GM18508 (cell line): Measurements from ENCODE around the gene HABP2.

Experiments
- ATAC-seq: cut with Tn5 transposase; IDR thresholded peaks from one replicate; pipeline ENCODE4 v1.9.1; 2021; ENCODE audit warnings: moderate number of reproducible peaks; ENCODE audit not compliant: insufficient read depth, unreplicated experiment

HABP2 gene

DNA sequence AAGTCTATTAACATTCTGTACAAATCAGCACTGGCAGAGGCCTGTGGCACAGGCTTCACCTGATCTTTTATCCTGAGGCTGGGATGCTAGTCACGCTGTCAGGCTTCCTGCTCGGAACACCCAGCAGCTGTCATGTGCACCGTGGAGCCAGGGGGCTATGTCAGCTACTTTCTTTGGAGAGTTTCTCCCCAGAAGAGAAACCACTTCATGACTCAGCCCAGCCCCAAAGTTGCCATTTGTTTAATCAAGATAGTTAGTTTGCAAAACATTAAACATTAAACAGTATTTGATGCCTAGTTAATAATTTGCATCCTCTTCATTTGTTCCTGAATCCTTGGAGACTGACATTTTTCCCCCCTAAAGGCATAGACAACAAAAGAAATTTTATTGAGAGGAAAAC lies at the start of gene HABP2:
Gene HABP2 (plus strand): TSS at position 353 of the 400 bp plus-strand sequence. CDS start 69 bp downstream, outside the sequence.
- ATAC-seq: no peak

DNA sequence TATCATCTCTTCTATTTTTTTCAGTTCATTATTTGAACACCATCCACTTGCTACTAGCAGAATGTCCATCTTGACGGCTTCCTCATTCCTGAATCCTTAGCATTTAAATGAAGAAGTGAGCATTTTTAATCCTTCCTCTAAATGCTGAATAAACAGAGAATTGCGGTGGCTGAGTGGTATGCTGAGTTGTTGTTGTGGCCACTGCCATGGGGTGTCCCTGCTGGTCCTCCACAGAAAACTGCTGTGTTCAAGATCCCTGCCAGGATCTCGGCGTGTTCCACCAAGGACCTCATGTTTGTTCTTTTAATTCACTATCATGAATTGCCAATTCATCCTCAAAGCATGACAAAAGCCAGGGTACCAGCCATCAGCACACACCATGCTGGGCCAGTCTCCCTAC lies 48.9 kb upstream of the HABP2 start:
- no peak for ATAC-seq

DNA sequence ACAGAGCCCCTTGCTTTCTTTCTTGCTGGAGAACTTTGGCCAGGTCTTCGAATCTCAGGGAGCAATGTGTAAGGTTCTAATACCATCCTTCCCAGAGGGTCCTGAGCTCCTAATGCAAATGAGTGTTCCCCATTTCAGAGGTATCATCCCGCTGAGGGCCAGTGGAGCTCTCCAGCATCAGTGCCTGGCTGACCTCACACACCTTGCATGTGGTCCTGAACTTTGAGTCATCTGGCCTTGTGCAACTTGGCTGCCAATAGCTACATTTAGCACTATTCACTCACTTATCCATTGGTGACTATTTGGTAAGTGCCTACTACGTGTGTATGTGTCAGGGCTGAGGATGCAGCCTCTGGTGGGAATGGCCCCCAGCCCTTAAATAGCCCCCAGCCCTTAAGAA lies 48.4 kb upstream of the HABP2 start:
- no peak for ATAC-seq

DNA sequence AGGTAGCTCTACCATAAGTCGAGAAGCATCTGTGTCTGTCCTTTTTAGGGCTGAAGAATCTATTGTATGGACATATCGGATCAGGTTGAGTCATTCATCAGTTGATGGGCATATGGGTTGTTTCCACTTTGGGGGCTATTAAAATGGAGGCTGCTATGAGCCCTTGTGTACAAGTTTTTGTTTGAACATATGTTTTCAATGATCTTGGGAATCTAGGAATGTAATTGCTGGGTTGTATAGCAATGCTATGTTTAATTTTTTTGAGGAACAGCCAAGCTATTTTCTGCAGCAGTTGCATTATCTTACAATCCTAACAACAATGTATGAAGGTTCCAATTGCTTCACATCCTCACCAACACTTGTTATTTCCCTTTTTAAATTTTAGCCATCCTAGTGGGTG lies 46.4 kb upstream of the HABP2 start:
- no peak for ATAC-seq

DNA sequence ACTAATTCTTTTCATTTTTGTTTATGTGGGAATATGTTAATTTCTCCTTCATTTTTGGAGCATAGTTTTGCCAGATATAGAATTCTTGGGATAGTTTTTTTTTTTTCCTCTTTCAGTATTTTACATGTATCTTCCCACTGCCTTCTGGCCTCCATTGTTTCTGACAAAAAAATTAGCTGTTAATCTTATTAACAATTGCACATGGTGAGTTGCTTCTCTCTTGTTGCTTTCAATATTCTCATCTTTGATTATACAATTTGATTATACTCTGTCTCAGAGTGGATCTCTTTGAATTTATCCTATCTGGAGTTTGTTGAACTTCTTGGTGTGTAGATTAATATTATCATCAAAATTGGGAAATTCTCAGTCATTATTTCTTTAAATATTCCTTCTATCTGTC lies 41.4 kb upstream of the HABP2 start:
- no peak for ATAC-seq

DNA sequence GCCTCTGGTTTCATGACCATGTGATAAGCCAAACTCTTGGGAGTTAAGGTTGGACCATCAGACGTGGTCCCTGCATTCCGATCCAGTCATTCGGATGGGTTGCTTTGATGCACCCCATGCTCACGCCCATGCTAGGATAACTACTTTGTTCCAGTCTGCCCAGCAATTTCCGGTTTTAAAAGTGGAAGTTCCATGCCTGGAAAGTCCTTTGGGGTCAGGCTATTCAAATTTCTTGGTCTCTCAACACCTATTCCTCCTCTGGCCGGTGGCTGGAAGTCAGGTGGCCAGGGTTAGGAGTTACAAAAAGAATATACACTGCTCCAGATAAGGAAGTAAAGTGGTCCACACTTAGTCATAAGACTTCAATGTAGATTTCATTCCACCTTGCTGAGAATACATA lies 37.7 kb upstream of the HABP2 start:
- no peak for ATAC-seq

DNA sequence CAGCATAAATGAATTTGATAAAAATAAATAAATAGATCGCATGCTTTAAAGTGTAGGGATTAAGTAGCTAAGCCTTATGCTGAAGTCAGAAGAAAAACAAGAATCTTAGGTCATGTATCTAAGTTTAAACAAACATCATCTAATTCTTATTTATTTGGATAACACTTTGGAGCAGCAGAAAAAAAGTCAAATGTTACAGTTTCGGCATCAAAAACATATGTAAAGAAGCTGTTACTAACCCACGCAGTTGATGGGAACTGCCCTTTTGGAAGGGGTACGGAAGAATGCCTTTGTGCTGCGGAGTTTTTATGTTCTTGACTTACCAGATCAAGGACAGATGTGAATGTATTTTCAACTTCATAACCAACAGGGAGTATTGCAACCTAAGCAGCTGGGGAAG lies 37.3 kb upstream of the HABP2 start:
- ATAC-seq: no peak

DNA sequence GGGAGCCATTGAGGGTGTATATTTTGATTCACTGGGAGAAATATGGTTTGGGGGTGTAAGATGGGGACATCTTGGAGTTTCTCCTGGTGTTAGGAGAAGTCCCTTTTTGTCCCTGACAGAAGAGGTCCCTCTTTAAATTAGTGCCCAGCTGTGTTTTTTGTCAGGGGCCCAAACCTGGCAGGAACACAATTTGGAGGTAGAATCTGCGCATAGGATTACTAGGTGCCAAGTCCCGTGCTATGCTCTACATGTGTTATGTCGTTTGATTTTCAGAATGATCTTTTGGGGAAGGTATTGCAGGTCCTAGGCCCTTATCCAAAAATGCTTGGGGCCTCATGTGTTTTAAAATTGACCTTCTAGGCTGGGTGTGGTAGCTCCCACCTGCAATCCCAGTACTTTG lies 36.8 kb upstream of the HABP2 start:
- no peak for ATAC-seq

DNA sequence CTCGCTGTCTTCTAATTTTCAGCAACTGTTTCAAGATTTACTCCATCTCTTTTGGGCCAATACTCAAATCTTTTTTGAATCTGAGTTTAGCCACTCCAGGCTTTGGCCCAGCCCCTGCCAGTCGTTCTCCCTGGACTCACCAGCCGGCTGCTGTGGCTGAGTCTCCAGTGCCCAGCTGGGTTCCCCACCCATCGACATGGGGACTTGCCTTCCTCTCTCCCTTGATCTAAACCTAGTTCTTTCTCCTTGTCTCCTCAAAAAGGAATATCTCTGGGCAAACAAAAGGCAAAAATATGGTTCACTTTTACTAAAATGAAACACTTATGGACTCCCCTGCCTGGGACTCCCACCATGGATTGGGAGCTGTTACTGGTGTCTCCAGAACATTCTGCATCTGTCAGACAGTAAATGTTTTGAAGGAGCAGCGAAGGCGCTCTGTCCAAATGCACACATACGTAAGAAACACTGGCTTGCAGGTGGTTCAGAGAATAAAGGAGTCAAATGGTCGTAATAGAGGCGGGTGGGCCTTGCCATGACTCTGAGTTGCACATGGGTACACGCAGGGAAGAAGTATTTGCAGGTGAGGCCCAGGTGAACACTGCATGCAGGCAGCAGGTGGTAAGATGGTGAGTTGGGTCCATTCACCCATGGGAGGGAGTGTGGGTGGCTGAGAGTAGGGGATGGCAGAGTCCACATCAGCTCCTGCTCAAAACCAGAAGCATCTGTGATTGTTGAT lies 35.5 kb upstream of the HABP2 start:
- no peak for ATAC-seq

DNA sequence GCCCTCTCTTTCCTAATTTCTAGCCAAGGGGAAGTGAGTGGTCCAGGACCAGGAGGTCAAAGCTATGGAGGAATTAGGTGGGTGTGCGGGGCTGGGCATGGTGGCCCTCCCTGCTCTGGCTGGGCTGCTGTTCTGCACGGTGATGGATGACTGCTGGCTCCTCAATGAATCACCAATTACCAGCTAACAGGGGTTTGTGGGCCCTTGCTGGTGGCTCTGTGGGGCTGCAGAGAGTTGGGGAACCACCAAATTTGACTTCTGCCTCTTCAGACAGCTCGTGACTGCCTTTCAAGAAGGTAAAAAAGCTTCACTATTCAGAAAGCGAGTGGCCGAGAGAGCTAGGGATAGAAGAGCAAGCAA lies 35.0 kb upstream of the HABP2 start:
- no peak for ATAC-seq

DNA sequence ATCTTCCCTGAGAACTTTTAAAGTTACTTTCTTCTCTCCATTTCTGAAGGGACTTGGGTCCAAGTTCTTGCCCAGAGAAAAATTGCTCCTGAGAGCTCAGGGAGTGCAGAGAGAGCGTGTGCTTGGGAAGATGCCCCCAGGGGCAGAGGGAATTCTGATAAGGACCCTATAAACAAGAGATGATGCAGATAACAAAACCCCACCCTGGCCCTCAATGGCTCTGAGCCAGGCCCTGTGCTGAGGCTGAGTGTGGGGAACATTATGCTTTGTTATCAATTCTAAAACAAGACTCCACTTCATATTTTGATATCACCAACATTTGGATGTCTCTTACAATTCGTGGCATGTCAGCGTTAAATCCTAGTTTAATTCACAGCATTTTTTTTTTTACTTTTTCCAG lies 34.4 kb upstream of the HABP2 start:
- no peak for ATAC-seq

DNA sequence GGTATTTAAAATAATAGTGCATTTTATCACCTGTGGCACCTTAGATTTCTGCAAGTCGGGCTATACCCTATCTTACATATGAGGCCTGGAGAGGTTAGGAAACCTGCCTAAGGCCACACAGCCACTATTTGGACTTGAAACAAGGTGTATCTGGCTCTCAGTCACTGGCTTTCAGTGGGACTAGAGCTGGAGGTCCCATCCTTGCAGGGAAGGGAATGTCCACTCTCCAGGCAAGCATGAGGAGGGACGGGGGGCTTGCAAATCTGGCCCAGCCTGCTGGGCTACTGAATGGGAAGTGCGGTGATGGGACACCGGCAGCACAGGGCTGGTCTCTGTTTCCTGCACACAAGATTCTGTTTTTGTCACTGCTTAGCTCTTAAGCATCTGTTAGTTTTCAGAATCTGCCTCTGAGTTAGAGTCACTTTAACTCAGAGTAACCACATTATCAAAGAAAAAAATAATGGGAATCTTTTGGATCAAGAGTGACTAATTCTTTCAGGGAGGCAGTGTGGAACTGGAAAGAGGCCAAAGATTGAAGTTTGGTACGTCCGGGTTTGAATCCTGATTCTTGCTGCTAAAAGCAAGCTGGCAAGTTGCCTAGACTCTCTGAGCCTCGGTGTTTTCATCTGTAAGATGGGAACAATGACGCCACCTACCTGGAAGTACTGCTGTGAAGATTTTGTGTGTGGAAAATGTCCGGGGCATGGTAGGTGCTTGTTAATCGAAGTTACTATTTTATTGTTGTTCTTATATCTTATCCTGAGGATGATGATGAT lies 33.8 kb upstream of the HABP2 start:
- ATAC-seq: no peak

DNA sequence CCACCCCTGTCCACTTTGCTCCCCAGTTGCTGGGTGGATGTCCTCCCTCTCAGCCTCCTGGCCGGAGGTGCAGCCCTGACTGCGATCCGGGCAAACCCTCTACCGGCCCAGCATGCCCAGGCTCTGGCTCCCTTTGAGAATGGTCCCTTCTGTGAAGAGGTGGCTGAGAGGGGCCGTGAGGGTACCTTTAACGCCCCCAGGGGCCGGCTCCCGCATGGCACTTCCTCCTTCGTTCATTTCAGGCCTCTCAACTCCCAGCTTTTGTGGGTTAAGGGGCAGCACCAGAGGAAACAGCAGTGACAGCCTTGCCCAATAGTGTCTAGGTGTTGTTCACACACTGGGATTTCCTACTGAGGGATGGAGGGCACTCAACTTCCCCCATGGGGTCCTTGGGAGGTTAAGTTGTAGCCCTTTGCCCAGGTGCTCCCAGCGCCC lies 33.2 kb upstream of the HABP2 start:
- no peak for ATAC-seq

DNA sequence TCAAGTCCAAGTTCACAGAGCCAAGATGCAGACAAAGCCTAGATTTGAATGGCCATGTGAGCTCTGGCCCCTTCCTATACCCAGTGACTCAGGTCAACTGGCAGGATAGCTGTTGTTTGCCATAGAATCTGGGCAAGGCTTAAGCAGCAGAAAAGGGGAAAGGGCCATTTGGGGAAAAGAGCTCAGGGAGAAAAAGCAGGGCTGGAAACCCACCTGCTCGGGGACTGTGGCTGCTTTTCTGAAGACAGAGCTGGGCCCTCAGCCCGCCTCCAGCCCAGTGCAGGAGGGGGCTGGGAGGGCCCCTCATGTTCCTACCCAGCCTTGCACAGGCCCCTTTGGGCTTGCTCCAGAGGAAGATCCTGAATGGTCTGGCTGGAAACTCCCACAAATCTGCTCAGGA lies 32.6 kb upstream of the HABP2 start:
- ATAC-seq: no peak

DNA sequence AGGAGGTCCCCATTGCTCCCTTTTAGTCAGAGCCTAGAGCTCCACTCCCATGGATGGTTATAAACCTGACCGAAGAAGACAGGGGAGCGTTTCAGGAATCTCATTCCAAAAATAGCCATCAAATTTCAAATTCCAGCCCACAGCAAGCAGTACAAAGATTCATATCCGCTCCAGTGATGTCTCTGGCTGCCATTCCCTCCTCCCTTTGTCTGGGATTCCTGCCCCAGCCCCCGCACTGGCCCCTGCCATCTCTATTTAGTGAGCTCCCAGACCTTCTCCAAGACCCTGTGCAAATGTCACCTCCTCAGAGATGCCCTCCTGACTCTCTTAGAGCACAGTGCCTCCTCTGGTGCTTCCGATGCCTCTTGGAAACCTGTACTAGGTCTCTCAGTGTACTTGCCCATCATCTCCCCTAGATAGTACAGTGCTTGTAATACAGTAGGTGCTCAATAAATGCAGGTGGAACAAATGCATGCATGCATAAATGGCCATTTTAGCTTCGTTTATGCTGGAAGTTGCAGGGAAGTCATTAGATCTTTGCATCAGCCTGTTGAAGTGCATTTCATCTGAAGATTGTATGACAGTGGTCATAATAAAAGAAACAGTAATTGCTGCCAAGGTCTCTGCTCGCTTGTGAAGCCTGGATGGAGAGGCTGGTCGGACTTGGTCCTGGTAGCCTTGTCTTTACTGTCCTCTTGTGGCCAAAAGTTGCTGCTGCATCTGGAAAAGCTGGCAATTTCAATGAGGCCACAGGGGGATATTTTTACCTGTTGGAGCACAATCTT lies 32.0 kb upstream of the HABP2 start:
- no peak for ATAC-seq

DNA sequence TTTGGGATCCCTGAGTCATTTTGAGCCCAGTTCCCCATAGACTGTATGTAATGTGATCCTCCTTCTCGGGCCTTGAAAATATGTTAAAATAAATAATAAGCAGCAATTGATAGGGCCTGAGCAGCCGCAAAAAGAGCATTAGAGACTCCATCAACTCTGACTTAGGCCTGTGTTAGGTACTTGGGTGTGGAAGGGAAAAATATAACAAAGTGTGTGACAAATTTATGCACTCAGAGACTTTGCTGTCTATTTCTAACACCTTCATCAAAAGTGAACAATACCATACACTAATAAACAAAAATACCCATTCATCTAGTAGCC lies 31.4 kb upstream of the HABP2 start:
- ATAC-seq: no peak

DNA sequence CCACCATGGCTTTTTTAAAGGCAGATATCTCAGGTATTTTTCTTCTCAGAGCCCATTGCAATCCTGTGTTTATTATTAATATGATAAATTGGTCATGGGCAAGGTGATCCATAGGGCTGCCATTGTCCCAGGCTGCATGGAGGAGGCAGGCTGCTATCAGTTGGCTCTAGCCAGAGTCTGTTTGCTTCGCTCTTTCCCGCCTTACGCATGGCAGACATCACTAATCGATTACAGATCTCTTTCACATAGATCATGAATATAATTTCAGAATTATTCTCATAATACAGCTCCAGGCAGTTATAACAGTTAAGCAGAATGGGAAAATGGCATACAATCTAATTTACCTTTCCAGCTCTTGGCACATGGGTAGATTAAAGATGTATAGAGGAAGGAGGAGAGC lies 30.4 kb upstream of the HABP2 start:
- ATAC-seq: no peak

DNA sequence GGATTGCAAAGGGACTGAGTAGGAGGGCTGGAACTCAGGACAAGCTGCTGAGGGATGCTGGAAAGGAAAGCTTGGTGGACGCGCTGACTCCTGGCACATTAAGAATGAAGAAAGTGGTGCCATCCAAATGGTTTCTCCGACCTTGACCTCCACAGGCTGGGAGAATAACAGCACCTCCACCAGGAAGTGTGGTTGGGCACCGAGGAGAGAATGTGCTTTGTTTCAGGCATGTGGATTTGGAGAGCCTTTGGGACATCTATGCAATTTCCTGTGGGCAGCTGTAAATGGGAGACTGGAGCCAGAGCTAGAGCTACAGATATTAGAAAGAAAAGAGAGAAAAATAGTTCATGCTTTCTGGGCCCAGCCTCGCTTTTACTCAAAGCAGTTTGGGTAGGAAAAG lies 29.8 kb upstream of the HABP2 start:
- ATAC-seq: no peak

DNA sequence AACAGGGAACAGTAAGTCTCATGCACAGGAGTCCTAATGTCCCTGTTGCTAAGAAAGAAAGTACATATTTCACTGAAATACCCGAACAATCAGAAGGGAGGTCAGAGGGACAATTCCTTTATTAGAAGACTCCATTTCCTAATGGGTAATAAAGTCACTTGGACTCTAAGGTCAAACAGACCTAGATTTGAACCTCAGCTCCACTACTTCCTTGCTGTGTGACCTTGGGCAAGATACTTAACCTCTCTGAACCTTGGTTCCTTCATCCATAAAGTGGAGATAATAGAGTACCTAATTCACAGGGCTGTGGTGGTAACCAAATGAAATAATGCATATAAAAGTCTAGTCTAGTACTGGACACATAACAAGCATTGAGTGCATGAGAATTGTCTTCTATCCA lies 29.2 kb upstream of the HABP2 start:
- no peak for ATAC-seq

DNA sequence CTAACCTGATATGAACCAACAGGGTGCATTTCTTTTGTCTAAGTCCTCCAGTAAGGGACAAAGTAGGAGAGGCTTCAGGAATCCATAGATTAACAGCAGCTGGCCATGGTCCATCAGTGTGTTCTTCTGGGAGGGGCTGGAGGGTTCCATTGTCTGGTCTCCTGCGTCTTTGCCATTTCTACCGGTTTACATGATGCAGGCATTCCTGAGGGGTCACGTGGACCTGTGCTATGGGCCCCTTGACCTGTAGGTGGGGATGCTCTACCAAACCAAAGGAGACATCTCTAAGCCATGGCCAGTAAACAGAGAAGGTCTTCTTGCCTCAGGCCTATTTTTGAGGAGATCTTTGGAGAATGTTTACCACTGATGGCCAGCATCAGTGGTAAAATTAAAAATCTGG lies 28.7 kb upstream of the HABP2 start:
- ATAC-seq: no peak
